ENCODE data around the gene RNF149.

The RNF149 gene

DNA sequence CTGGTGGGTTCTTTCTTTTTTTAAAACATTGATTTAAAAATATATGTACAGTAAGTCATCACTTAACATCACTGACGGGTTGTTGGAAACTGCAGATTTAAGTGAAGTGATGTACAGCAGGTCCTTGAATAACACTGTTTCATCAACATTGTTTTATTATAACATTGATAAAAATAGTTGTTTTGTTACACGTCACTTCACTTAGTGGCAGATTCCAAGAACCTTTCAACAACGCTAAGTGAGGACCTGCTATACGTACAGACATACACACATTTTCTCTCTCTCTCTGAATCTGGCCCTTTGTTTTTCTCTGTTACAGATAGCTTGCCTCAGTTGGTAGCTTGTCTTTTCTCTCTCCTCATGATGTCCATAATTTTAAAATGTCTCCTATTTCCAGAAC lies 46.4 kb downstream of the RNF149 start:
- ATAC-seq (ENCODE audit: low read depth) (no peak), DNase-seq (ENCODE audit: low spot score) (no peak)
- no peaks in the 10 kb centered on the region for H3K27me3 ChIP-seq (ENCODE audit: insufficient read depth, poor library complexity, severe bottlenecking)
- H3K27ac ChIP-seq (ENCODE audit: poor library complexity, severe bottlenecking), result no peak overlapping the region
- H3K4me1 ChIP-seq (ENCODE audit: insufficient read depth, poor library complexity, severe bottlenecking), result peaks cover 8% of the 10 kb centered on the region
- H3K9me3 ChIP-seq (ENCODE audit: severe bottlenecking), result peaks cover 2% of the 10 kb centered on the region
- no peak overlapping the region for H3K4me3 ChIP-seq (ENCODE audit: severe bottlenecking)
- TF ChIP-seq, protein P1, sequence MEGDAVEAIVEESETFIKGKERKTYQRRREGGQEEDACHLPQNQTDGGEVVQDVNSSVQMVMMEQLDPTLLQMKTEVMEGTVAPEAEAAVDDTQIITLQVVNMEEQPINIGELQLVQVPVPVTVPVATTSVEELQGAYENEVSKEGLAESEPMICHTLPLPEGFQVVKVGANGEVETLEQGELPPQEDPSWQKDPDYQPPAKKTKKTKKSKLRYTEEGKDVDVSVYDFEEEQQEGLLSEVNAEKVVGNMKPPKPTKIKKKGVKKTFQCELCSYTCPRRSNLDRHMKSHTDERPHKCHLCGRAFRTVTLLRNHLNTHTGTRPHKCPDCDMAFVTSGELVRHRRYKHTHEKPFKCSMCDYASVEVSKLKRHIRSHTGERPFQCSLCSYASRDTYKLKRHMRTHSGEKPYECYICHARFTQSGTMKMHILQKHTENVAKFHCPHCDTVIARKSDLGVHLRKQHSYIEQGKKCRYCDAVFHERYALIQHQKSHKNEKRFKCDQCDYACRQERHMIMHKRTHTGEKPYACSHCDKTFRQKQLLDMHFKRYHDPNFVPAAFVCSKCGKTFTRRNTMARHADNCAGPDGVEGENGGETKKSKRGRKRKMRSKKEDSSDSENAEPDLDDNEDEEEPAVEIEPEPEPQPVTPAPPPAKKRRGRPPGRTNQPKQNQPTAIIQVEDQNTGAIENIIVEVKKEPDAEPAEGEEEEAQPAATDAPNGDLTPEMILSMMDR (IDR thresholded peaks at IDR 0.05; ENCODE audit: poor library complexity, severe bottlenecking), result no peak
- peaks cover 91% of the 10 kb centered on the region for H3K36me3 ChIP-seq (ENCODE audit: low read depth)

DNA sequence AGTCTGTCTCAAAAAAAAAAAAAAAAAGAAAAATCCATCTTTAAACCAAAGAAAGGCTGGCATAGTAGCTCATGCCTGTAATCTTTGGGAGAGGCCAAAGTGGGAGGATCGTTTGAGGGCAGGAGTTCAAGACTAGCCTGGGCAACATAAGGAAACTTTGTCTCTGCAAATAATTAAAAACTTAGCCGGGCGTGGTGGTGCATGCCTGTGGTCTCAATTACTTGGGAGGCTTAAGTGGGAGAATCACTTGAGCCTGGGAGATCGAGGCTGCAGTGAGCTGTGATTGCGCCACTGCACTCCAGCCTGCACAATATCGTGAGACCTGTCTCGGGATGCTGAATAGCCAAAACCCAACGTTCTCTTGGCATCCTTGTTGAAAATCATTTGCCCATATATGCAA lies 49.7 kb downstream of the RNF149 start:
- TF ChIP-seq, protein P1 (IDR thresholded peaks at IDR 0.05; ENCODE audit: poor library complexity, severe bottlenecking), result no peak
- Histone ChIP-seq H3K9me3 (ENCODE audit: severe bottlenecking) (no peaks in the 10 kb centered on the region), H3K4me1 (ENCODE audit: insufficient read depth, poor library complexity, severe bottlenecking) (peaks cover 16% of the 10 kb centered on the region), H3K36me3 (ENCODE audit: low read depth) (peaks cover 68% of the 10 kb centered on the region), H3K27me3 (ENCODE audit: insufficient read depth, poor library complexity, severe bottlenecking) (no peaks in the 10 kb centered on the region), H3K27ac (ENCODE audit: poor library complexity, severe bottlenecking) (no peak overlapping the region), H3K4me3 (ENCODE audit: severe bottlenecking) (no peak overlapping the region)
- ATAC-seq (ENCODE audit: low read depth) (no peak), DNase-seq (ENCODE audit: low spot score) (no peak)

DNA sequence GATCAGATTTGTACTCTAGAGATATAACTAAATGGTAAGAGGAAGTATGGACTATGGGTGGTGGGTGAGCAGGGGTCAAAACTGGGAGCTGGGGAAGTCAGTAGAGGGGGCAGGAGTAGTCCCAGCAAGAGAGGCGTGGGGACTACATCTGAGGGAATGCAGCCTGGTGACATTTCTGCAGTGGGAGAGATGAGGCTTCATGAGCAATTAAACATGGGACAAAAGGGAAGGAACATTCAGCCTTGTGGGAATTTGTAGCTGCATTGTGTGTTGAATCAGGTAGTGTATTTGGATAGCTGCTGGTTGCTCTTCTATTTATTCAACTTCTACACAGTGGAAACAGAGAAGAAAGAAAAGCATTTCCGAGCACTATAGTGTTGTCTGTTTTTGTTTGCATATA lies 52.2 kb downstream of the RNF149 start:
- DNase-seq (ENCODE audit: low spot score) (no peak), ATAC-seq (ENCODE audit: low read depth) (no peak)
- no peaks in the 10 kb centered on the region for H3K9me3 ChIP-seq (ENCODE audit: severe bottlenecking)
- H3K36me3 ChIP-seq (ENCODE audit: low read depth), result peaks cover 44% of the 10 kb centered on the region
- no peak overlapping the region for H3K27ac ChIP-seq (ENCODE audit: poor library complexity, severe bottlenecking)
- H3K4me1 ChIP-seq (ENCODE audit: insufficient read depth, poor library complexity, severe bottlenecking), result peaks cover 19% of the 10 kb centered on the region
- TF ChIP-seq, protein P1 (IDR thresholded peaks at IDR 0.05; ENCODE audit: poor library complexity, severe bottlenecking), result no peak
- H3K27me3 ChIP-seq (ENCODE audit: insufficient read depth, poor library complexity, severe bottlenecking), result no peaks in the 10 kb centered on the region
- no peak overlapping the region for H3K4me3 ChIP-seq (ENCODE audit: severe bottlenecking)

DNA sequence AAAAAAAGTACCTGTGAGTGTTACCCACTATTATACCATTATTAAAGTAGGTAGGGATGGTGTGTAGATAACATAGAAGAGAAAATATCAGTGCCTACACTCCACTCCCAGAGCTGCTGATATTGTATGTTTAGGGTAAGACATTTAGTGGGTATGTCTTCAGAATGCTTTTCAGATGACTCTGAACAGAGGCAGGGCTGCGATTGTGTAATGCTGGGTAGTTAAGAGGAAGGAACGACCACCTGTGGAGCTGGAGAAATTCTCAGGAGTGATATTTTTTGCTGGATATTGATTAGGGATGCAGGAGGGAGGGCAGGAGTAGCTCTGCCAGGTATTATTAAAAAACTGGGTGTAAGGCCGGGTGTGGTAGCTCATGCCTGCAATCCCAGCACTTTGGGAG lies 53.0 kb downstream of the RNF149 start:
- H3K4me3 ChIP-seq (ENCODE audit: severe bottlenecking), result no peak overlapping the region
- H3K27ac ChIP-seq (ENCODE audit: poor library complexity, severe bottlenecking), result no peak overlapping the region
- peaks cover 40% of the 10 kb centered on the region for H3K36me3 ChIP-seq (ENCODE audit: low read depth)
- DNase-seq (ENCODE audit: low spot score), result no peak
- TF ChIP-seq, protein P1 (IDR thresholded peaks at IDR 0.05; ENCODE audit: poor library complexity, severe bottlenecking), result no peak
- no peaks in the 10 kb centered on the region for H3K27me3 ChIP-seq (ENCODE audit: insufficient read depth, poor library complexity, severe bottlenecking)
- ATAC-seq (ENCODE audit: low read depth), result no peak
- peaks cover 20% of the 10 kb centered on the region for H3K4me1 ChIP-seq (ENCODE audit: insufficient read depth, poor library complexity, severe bottlenecking)
- H3K9me3 ChIP-seq (ENCODE audit: severe bottlenecking), result no peaks in the 10 kb centered on the region

DNA sequence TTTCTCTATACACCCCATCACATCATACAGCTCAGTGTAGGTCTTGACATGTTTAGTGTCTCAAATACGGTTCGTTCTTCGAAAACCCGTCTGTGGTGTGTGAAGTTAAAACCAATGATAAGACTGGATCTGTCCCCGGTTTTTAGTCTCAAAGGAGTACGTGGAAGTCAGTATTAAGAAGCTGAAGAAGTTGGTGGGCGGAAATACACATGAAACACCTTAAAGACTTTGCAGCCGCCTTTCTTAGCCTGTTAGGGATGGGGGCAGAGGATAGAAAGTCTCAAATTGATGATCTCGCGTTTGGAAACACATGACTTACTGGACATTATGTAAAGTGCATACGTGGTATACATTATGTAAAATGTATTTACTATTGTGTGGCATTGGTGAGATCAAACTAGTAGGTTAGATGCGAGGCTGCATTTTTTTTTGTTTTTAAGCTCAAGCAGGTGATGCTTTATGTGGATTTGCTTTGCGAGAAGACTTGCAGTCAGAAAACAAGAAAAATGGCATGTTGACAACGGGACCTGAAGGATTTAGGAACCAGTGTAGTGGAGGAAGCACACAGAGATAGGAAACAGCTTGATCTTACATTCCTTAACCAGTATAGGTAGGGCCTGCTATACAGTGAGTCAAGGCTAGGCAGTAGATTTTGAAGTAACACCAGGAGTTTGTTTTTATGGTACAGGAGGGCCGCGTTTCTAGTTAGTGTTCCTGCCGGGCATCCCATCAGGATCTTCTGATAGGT lies 54.6 kb downstream of the RNF149 start:
- Histone ChIP-seq H3K27ac (ENCODE audit: poor library complexity, severe bottlenecking) (peak overlapping the region; percentile 66), H3K27me3 (ENCODE audit: insufficient read depth, poor library complexity, severe bottlenecking) (no peaks in the 10 kb centered on the region), H3K4me1 (ENCODE audit: insufficient read depth, poor library complexity, severe bottlenecking) (peaks cover 20% of the 10 kb centered on the region), H3K4me3 (ENCODE audit: severe bottlenecking) (peak overlapping the region; percentile 98), H3K9me3 (ENCODE audit: severe bottlenecking) (no peaks in the 10 kb centered on the region), H3K36me3 (ENCODE audit: low read depth) (peaks cover 23% of the 10 kb centered on the region)
- DNase-seq (ENCODE audit: low spot score), result no peak
- ATAC-seq (ENCODE audit: low read depth), result no peak
- TF ChIP-seq, protein P1 (IDR thresholded peaks at IDR 0.05; ENCODE audit: poor library complexity, severe bottlenecking), result no peak

Measured in RWPE2 (cell line).